Stimulated activated CD4-positive, alpha-beta T cell treated with anti-CD3 and anti-CD28 coated beads, Interleukin-1b, Interleukin-23, amount 100 ng/mL, for 4 hours (primary cell): ENCODE results near the gene DOC2A.
A peak's percentile ranks its signal among the peaks of the same experiment; 100 is the strongest.

Experiments used
- DNase-seq, 2 donors: peaks; one replicate each; pipeline ENCODE4 v3.0.0-alpha.2; 2020; ENCODE audit warnings: low read depth in 2 of 2

The DOC2A gene

DNA sequence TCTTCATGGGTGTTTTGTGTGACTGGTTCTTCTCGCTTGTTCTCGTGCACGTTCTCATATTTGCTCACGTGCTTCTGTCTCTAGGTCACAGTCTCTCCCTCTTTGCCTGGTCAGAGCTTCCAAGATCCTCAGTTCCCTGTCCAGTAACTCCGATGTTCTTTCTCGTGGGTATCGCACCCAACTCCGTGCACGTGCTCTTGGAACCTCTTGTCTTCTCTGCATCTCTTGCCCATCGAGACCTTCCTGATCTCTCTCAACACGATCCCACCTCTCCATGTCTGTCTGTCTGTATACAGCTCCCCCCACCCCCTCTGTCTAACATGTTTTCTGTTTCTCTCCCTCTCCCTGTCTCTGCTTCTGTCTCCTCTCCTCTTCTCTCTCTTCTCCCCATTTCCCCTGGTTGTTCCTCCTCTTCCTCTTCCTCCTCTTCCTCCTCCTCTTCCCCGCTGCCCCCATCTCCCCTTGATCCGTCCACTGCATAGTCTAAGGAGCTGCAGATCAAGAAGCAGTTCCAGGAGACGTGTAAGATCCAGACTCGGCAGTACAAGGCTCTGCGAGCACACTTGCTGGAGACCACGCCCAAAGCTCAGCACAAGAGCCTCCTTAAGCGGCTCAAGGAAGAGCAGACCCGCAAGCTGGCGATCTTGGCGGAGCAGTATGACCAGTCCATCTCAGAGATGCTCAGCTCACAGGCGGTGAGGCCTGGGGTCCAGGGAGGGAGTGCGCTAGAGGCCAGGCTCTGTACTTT is 21.5 kb downstream of the DOC2A start:
- DNase-seq, result no peak

DNA sequence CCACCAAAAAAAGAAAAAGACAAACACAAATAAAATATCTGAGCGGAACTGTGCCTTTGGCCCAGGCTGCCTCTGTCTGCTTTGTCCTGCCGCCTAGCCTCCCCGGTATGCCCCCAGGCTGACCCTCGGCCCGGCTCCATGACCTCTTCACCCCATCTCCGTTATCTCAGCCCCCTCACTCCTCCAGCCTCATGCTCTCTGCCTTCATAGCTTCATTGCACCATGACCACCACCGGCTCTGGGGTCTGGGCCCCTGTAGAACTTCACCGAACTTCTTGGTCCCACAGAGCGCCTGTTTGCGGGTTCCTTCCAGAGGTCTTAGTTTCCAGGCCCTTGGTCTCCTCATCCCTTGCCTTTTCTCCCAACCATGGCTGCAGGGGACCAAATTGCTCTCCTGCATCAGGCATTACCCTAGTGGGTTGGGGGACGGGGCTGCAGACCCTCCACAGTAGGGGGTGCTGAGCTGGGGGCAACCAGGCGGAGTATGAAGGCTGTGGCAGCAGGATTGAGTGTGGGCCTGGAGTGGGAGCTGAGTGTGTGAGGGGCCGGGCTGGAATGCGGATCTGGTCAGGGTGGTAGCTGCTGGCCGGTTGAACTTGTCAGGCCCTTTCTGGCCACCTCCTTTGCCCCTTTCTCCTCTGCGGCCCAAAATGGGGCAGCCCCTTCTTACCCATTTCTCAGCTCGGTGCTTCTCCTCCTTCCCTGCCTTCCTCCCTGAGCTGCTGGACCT is 22.3 kb downstream of the DOC2A start:
- no peak for DNase-seq

DNA sequence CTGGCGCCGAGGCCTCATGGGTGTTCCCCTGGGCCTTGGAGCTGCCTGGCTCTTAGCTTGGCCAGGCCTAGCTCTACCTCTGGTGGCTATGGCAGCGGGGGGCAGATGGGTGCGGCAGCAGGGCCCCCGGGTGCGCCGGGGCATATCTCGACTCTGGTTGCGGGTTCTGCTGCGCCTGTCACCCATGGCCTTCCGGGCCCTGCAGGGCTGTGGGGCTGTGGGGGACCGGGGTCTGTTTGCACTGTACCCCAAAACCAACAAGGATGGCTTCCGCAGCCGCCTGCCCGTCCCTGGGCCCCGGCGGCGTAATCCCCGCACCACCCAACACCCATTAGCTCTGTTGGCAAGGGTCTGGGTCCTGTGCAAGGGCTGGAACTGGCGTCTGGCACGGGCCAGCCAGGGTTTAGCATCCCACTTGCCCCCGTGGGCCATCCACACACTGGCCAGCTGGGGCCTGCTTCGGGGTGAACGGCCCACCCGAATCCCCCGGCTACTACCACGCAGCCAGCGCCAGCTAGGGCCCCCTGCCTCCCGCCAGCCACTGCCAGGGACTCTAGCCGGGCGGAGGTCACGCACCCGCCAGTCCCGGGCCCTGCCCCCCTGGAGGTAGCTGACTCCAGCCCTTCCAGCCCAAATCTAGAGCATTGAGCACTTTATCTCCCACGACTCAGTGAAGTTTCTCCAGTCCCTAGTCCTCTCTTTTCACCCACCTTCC is 23.3 kb downstream of the DOC2A start:
- no peak for DNase-seq

DNA sequence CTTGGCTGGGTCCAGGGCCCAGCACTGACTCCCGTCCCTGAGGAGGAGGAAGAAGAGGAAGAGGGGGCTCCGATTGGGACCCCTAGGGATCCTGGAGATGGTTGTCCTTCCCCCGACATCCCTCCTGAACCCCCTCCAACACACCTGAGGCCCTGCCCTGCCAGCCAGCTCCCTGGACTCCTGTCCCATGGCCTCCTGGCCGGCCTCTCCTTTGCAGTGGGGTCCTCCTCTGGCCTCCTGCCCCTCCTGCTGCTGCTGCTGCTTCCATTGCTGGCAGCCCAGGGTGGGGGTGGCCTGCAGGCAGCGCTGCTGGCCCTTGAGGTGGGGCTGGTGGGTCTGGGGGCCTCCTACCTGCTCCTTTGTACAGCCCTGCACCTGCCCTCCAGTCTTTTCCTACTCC is 23.9 kb downstream of the DOC2A start:
- no peak for DNase-seq

DNA sequence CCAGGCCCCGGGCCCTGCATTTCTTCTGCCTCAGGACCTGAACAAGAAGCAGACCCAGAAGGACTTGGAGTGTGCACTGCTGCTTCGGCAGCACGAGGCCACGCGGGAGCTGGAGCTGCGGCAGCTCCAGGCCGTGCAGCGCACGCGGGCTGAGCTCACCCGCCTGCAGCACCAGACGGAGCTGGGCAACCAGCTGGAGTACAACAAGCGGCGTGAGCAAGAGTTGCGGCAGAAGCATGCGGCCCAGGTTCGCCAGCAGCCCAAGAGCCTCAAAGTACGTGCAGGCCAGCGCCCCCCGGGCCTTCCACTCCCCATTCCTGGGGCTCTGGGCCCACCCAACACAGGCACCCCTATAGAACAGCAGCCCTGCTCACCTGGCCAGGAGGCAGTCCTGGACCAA is 24.6 kb downstream of the DOC2A start:
- DNase-seq, result no peak

DNA sequence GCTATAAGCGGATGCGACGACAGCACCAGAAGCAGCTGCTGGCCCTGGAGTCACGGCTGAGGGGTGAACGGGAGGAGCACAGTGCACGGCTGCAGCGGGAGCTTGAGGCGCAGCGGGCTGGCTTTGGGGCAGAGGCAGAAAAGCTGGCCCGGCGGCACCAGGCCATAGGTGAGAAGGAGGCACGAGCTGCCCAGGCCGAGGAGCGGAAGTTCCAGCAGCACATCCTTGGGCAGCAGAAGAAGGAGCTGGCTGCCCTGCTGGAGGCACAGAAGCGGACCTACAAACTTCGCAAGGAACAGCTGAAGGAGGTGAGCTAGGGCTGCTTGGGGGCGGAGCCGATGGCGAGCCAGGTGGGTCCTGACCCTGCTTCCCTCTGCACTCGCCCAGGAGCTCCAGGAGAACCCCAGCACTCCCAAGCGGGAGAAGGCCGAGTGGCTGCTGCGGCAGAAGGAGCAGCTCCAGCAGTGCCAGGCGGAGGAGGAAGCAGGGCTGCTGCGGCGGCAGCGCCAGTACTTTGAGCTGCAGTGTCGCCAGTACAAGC is 25.5 kb downstream of the DOC2A start:
- DNase-seq, result no peak

DNA sequence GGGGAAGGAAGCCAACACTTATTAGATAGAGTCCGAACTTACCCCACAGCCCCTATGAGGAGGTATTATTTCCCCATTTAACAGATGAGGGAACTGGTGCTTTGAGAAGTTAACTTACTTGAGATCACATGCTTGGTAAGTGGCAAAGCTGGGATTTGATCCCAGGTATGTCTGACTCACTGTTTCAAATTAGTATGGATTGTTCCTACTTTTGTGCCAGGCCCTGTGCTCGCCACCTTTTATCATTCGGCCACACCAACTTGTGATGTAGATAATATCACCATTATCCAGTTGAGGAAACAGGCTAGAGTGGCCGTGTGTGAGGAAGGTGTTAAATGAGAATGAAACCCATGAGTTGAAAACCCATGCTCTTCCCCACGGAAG is 26.1 kb downstream of the DOC2A start:
- DNase-seq, result no peak

DNA sequence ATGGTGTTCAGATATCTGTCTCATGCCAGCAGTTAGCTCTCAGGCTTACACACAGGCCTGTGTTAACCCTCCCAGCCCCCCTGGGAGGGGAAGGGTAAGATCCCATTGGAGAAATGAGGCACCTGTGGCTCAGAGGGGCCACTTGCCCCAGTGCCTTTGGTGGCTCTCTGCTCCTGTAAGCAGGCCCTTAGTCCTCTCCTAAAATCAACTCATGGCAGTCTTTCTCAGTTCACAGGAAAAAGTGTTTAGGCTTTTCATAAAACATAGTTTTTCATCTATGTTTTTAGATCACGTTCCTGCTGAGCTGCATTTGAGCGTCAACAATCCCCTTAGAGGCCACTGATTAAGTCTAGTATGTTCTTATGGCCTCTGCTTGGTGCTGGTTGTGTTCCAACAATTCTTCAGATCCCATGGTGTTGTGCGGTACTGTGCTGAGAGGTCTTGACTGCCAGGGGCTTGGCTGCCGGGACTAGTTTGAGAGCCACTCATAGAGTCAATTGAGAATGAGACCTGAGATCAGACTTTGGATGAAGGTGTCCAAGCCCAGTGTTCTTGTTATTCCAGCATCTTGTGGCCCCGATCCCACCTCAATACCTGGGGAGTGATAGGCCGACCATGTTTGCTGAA is 26.6 kb downstream of the DOC2A start:
- DNase-seq, result no peak

DNA sequence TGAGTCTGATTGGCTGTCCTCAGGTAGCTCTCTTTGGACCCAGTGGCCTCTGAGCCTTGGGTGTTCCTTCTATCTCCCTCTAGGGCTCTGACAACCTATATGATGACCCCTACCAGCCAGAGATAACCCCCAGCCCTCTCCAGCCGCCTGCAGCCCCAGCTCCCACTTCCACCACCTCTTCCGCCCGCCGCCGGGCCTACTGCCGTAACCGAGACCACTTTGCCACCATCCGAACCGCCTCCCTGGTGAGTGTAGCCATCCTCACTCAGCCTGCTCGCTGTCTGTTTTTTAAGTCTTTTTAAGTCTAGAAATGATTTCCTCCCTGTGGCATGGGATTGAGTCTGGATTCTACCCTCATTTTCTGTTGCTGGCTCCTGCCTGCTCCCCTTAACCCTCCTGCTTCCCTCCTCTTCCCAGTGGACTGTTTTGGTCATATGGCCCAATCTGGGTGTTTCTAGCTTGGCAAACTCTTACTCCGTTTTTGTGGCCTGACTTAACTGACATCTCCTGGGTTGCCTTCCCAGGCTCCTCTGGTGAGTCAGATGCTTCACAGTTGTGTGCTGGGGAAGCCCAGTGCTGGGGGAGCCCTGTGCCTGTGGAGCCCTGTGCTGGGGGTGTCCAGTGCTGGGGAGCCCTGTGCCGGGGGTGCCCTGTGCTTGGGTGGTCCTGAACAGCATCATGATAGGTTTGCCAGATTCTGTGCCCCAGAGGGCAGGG is 27.2 kb downstream of the DOC2A start:
- DNase-seq, result no peak

DNA sequence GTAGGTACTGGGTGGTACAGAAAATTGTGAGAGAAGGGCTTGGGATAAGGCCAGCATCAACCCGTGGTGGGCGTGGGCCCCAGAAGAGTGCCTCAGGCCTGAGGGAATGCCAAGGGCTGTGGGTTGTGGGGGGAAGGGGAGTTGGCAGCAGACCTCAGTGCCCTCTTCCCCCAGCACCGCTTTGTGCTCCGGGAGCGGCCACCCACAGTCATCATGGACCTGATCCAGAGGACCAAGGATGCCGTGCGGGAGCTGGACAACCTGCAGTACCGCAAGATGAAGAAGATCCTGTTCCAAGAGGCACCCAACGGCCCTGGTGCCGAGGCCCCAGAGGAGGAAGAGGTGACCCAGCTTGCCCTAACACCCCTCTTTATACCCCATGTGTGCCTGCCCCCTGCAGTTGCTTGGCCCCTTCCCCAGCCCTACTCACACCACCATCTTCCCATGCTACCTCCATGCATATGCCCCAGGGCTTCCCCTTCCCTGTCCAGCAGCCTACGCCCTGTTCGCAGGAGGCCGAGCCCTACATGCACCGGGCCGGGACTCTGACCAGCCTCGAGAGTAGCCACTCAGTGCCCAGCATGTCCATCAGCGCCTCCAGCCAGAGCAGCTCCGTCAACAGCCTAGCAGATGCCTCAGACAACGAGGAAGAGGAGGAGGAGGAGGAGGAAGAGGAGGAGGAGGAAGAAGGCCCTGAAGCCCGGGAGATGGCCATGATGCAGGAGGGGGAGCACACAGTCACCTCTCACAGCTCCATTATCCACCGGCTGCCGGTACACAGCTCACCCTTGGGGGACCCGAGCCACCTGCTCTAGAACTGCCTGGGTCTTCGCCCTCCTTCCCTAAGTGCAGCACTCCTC is 28.0 kb downstream of the DOC2A start:
- no peak for DNase-seq

DNA sequence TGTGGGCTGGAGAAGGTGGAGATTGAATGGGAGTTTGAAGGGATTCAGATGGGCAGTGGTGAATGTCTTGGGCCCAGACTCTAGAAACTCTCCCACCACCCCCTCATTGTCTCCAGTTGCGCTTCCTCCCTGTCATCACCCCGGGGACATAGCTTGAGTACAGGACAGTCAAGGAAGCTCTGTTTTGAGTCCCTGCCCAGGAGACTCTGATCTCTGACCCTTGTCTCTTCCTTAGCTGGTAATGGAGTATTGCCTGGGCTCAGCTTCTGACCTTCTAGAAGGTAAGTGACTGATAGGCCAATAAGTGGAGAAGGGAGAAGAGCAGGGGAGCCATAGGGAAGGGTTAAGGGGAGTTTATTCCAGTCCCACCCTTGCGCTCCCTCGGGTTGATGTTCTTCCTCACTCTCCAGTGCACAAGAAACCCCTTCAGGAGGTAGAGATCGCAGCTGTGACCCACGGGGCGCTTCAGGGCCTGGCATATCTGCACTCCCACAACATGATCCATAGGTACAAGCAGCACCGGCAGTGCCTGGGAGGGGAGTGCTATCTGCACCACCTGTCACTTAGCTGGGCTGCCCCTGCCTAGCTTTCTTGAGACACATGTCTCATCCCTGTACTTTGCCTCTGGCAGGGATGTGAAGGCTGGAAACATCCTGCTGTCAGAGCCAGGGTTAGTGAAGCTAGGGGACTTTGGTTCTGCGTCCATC is 32.1 kb downstream of the DOC2A start:
- DNase-seq, result no peak

DNA sequence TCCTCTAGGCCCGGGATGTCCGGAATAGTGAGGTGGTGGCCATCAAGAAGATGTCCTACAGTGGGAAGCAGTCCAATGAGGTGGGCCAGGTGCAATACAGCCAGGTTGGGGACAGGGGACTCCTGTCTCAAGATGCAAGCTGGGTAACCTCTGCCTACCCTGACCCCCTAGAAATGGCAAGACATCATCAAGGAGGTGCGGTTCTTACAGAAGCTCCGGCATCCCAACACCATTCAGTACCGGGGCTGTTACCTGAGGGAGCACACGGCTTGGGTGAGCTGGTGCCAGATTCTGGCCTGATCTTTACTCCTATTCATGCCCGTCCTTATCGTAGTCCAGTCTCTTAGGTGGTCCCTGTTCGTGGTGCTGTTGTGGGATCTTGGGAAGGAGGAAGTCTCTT is 32.7 kb downstream of the DOC2A start:
- DNase-seq, result no peak

DNA sequence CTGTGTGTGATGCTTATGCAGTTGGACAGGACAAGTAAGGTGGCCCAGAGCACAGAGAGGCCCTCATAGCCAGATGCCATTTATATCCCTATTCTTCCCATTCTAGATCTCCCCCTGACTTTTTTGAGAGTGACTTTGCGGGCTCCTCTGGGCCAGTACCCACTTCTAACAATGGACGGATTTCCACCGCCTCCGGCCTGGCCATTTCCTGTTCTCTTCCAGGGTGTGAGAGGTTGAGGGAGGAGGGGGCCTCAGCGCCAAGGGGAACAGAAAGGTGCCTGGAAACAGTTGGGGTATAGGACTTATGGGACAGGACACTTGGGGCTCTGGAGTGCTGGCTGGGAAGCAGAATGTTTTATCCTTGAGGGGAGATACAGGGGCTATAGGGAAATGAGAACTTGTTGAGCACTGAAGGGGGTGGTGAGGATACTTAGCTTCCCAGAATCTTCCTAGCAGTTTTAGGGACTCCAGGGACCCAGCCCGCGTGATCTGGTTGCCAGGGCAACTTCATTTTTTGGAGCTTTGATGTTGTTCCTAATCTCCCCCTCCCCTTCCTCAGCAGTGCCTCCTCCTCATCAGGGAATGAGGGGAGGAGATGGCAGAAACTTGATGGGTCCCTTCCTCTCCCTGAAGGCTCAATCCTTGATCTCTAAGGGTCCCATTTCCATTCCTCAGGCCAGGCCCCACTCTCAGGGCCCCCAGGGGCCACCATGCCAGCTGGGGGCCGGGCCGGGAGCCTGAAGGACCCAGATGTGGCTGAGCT is 33.6 kb downstream of the DOC2A start:
- DNase-seq, result no peak

DNA sequence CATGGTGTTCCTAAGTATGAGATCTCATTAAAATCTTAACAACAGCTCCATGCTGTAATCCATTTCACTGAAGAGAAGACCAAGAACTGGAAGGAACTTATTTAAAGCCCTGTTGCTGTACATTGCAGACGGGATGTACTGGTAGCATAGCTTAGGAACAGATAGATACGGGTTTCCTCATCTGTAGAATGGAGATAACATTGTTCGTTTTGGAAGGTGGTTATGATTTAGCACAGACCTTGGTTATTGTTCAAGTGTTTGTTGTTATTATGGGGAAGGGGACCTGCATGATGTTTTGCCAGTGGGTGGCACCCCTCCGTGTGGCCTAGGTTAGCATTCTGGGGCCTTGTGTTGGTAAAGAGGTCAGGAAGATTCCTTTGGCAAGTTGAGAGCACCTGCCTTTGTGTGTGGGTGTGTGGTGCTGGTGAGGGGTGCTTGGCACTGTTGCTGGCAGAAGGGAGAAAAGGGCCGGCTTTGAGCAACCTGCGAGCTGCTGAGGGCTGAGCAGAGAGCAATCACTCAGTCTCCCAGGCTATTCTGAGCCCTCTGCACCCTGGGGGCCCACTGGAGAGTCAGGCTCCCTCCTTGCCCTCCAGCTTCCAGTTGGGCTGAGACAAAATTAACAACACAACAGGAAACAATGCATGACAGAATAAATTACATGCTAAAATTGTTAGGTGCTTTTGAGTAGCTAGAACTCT is 34.9 kb downstream of the DOC2A start:
- no peak for DNase-seq

DNA sequence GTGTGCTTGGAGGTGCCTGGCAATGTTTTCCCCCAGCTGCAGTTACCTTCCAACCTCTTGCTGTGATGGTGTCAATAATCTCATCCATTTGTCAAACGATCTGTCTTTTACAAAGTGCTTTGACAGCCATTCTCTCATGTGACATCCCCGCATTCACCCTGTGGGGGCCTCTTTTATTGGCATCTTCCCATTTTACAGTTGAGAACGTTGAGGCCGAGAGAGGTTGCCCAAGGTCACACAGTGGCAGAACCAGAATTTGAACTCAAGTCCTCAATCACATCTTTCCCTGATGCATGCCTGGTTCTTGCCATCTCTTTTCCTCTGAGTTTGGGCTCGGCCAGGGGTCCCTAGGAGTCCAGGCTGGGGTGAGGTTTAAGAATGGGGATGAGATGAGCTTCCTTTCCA is 35.7 kb downstream of the DOC2A start:
- no peak for DNase-seq

DNA sequence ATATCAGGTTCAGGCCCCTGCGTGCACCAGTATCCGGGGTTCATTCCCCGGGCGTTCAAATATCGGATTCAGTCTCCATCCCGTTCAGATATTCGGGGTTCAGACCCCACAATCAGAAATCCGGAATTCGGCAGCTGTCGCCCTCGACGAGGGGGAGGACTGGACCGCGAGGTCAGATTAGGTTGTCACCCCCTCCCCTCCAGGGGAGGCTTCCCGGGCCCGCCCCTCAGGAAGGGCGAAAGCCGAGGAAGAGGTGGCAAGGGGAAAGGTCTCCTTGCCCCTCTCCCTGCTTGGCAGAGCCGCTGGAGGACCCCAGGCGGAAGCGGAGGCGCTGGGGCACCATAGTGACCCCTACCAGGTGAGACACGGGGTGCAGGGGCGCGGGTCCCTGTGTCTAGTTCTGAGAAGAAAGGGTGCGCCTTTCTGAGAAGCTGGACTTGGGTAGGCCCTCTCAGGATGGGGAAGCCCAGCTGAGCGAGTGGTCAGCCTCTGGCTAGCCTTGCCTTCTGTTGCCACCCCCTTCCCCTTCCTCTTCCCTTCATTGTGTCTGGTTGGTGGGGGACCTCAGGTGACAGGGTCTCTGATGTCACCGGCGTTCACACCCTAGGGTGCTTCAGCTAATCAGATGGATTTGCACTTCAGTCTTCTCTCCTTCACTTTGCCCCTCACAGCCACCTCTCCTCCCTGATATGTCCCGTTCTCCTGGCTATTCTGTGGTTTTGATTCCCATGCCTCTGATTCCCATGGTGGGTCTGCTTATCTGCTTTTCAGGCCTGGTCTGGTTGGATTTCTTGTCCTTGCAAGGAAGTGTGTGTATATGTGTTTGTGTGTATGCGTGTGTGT is 36.3 kb downstream of the DOC2A start:
- no peak for DNase-seq

DNA sequence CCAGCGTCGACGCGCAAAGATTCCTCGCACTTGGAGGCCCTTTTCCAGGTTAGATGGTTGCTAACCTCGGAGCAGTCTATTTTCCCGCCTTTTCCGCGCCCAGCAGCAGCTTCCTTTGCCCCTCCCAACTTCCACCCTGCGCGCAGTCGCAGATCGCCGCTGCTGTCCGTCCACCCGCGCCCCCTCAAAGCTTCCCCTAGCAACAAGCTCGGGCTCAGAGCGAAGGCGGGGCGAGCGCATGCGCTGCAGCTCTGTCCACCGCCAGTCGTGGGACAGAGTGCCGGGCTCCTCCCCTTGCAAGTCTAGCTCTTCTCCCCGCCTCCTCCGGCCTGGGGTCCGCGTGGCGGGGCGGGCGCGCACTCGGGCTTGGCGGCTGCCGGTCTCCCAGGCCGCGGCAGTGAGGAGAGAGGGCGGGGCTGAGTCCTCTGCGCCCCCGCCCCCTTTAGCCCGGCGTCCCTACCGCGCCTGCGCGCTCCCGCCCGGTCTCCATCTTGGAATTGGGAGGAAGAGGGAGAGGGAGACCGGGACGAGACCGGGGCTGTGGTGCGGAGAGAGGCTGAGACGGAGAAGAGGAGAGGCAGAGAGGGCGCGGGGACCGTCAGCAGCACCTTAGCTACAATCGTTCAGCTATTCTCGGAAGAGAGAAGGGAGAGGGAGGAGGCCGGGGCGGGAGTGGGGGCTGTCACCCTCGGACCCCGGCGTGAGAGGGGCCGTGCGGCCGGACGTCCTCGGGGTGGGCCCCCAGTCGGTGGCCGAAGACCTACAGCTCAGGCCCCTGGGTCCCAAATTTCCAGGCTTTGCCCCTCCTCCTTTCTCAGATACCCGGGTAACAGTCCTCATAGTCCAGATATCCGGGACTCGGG is 37.2 kb downstream of the DOC2A start, which contains the start of gene TAOK2:
TAOK2 (plus strand) TSS at position 485 of the 863 bp plus-strand sequence. CDS start 3,905 bp downstream, outside the sequence.
- peak; percentile 86 to 91 for DNase-seq
